Measurements from ENCODE around the gene JMJD6.
"Not testable (repeated sequence)": the region's sequence is repeated elsewhere in the genome, so short reads cannot be mapped to it uniquely, and the experiment has no call there.

The JMJD6 gene

GRCh38 chr17:76725580-76726230, 701 bp downstream of the JMJD6 start:
- Histone ChIP-seq H3K9me3 (ENCODE audit: insufficient read depth, low read depth, low read length) (no peaks in the 10 kb centered on the region), H3K36me3 (ENCODE audit: insufficient read depth, low read length) (peaks cover 40% of the 10 kb centered on the region), H3K9ac (ENCODE audit: low read depth, low read length) (peak overlapping the region; percentile 73), H3K4me3 (ENCODE audit: low read length) (peak overlapping the region; percentile 92), H3K4me1 (ENCODE audit: insufficient read depth, low read length) (peaks cover 11% of the 10 kb centered on the region), H3K27me3 (ENCODE audit: insufficient read depth, low read length) (no peaks in the 10 kb centered on the region), H3K27ac (ENCODE audit: low read depth, low read length) (peak overlapping the region; percentile 94)
- 16% methylated on average over 38 of the region's 38 CpGs for WGBS

- H3K9me3 ChIP-seq (ENCODE audit: insufficient read depth, low read depth, low read length), result no peaks in the 10 kb centered on the region
- H3K36me3 ChIP-seq (ENCODE audit: insufficient read depth, low read length), result peaks cover 54% of the 10 kb centered on the region
- H3K27ac ChIP-seq (ENCODE audit: low read depth, low read length), result no peak overlapping the region
- H3K4me1 ChIP-seq (ENCODE audit: insufficient read depth, low read length), result peaks cover 11% of the 10 kb centered on the region
- H3K9ac ChIP-seq (ENCODE audit: low read depth, low read length), result no peak overlapping the region
- WGBS, result 95% methylated on average over 9 of the region's 9 CpGs
- H3K4me3 ChIP-seq (ENCODE audit: low read length), result no peak overlapping the region
- H3K27me3 ChIP-seq (ENCODE audit: insufficient read depth, low read length), result no peaks in the 10 kb centered on the region
Observed at GRCh38 chr17:76723812-76724211, 2.6 kb downstream of the JMJD6 start.

- not testable (repeated sequence) for H3K4me3 ChIP-seq (ENCODE audit: low read length); H3K27me3 ChIP-seq (ENCODE audit: insufficient read depth, low read length); H3K9ac ChIP-seq (ENCODE audit: low read depth, low read length); H3K27ac ChIP-seq (ENCODE audit: low read depth, low read length); H3K9me3 ChIP-seq (ENCODE audit: insufficient read depth, low read depth, low read length)
- Histone ChIP-seq H3K36me3 (ENCODE audit: insufficient read depth, low read length) (peaks cover 63% of the 10 kb centered on the region), H3K4me1 (ENCODE audit: insufficient read depth, low read length) (peaks cover 11% of the 10 kb centered on the region)
- WGBS, result 95% methylated on average over 8 of the region's 8 CpGs
Observed at GRCh38 chr17:76722977-76723376, 3.4 kb downstream of the JMJD6 start.

- Histone ChIP-seq H3K27ac (ENCODE audit: low read depth, low read length) (no peak overlapping the region), H3K36me3 (ENCODE audit: insufficient read depth, low read length) (peaks cover 67% of the 10 kb centered on the region), H3K4me3 (ENCODE audit: low read length) (no peak overlapping the region), H3K27me3 (ENCODE audit: insufficient read depth, low read length) (no peaks in the 10 kb centered on the region), H3K9ac (ENCODE audit: low read depth, low read length) (no peak overlapping the region), H3K4me1 (ENCODE audit: insufficient read depth, low read length) (peaks cover 4% of the 10 kb centered on the region; the same call in 1 of the 2 replicates), H3K9me3 (ENCODE audit: insufficient read depth, low read depth, low read length) (no peaks in the 10 kb centered on the region)
- 96% methylated on average over 8 of the region's 8 CpGs for WGBS
Observed at GRCh38 chr17:76722279-76722678, 4.1 kb downstream of the JMJD6 start.

GRCh38 chr17:76721463-76721862, 4.9 kb downstream of the JMJD6 start:
- H3K27me3 ChIP-seq (ENCODE audit: insufficient read depth, low read length), result no peaks in the 10 kb centered on the region
- no peak overlapping the region for H3K4me3 ChIP-seq (ENCODE audit: low read length)
- H3K27ac ChIP-seq (ENCODE audit: low read depth, low read length), result no peak overlapping the region
- WGBS, result 94% methylated on average over 10 of the region's 10 CpGs
- H3K9me3 ChIP-seq (ENCODE audit: insufficient read depth, low read depth, low read length), result no peaks in the 10 kb centered on the region
- H3K9ac ChIP-seq (ENCODE audit: low read depth, low read length), result no peak overlapping the region
- H3K36me3 ChIP-seq (ENCODE audit: insufficient read depth, low read length), result peaks cover 75% of the 10 kb centered on the region
- peaks cover 4% of the 10 kb centered on the region; the same call in 1 of the 2 replicates for H3K4me1 ChIP-seq (ENCODE audit: insufficient read depth, low read length)

GRCh38 chr17:76720941-76721340, 5.5 kb downstream of the JMJD6 start:
- no peaks in the 10 kb centered on the region for H3K27me3 ChIP-seq (ENCODE audit: insufficient read depth, low read length)
- no peak overlapping the region for H3K4me3 ChIP-seq (ENCODE audit: low read length)
- WGBS, result 95% methylated on average over 9 of the region's 9 CpGs
- peaks cover 80% of the 10 kb centered on the region for H3K36me3 ChIP-seq (ENCODE audit: insufficient read depth, low read length)
- no peaks in the 10 kb centered on the region for H3K9me3 ChIP-seq (ENCODE audit: insufficient read depth, low read depth, low read length)
- H3K9ac ChIP-seq (ENCODE audit: low read depth, low read length), result no peak overlapping the region
- H3K4me1 ChIP-seq (ENCODE audit: insufficient read depth, low read length), result peaks cover 4% of the 10 kb centered on the region; the same call in 1 of the 2 replicates
- H3K27ac ChIP-seq (ENCODE audit: low read depth, low read length), result no peak overlapping the region

GRCh38 chr17:76720211-76720610, 6.2 kb downstream of the JMJD6 start:
- Histone ChIP-seq H3K4me3 (ENCODE audit: low read length) (no peak overlapping the region), H3K27ac (ENCODE audit: low read depth, low read length) (no peak overlapping the region), H3K4me1 (ENCODE audit: insufficient read depth, low read length) (no peaks in the 10 kb centered on the region), H3K9me3 (ENCODE audit: insufficient read depth, low read depth, low read length) (no peaks in the 10 kb centered on the region), H3K36me3 (ENCODE audit: insufficient read depth, low read length) (peaks cover 84% of the 10 kb centered on the region), H3K9ac (ENCODE audit: low read depth, low read length) (no peak overlapping the region), H3K27me3 (ENCODE audit: insufficient read depth, low read length) (no peaks in the 10 kb centered on the region)
- 92% methylated on average over 9 of the region's 9 CpGs for WGBS

- H3K9me3 ChIP-seq (ENCODE audit: insufficient read depth, low read depth, low read length), result no peaks in the 10 kb centered on the region
- 96% methylated on average over 16 of the region's 16 CpGs for WGBS
- H3K27me3 ChIP-seq (ENCODE audit: insufficient read depth, low read length), result no peaks in the 10 kb centered on the region
- H3K9ac ChIP-seq (ENCODE audit: low read depth, low read length), result no peak overlapping the region
- H3K4me3 ChIP-seq (ENCODE audit: low read length), result no peak overlapping the region
- no peaks in the 10 kb centered on the region for H3K4me1 ChIP-seq (ENCODE audit: insufficient read depth, low read length)
- H3K27ac ChIP-seq (ENCODE audit: low read depth, low read length), result no peak overlapping the region
- H3K36me3 ChIP-seq (ENCODE audit: insufficient read depth, low read length), result peaks cover 78% of the 10 kb centered on the region
Observed at GRCh38 chr17:76718516-76718915, 7.9 kb downstream of the JMJD6 start.

GRCh38 chr17:76716839-76717215, 9.6 kb downstream of the JMJD6 start:
- no peaks in the 10 kb centered on the region for H3K4me1 ChIP-seq (ENCODE audit: insufficient read depth, low read length)
- no peaks in the 10 kb centered on the region; the same call in 1 of the 2 replicates for H3K27me3 ChIP-seq (ENCODE audit: insufficient read depth, low read length)
- WGBS, result 88% methylated on average over 5 of the region's 6 CpGs
- no peak overlapping the region for H3K27ac ChIP-seq (ENCODE audit: low read depth, low read length)
- H3K9me3 ChIP-seq (ENCODE audit: insufficient read depth, low read depth, low read length), result no peaks in the 10 kb centered on the region
- no peak overlapping the region for H3K4me3 ChIP-seq (ENCODE audit: low read length)
- H3K9ac ChIP-seq (ENCODE audit: low read depth, low read length), result no peak overlapping the region
- H3K36me3 ChIP-seq (ENCODE audit: insufficient read depth, low read length), result peaks cover 66% of the 10 kb centered on the region

GRCh38 chr17:76716146-76716838, 10.1 kb downstream of the JMJD6 start:
- Histone ChIP-seq H3K36me3 (ENCODE audit: insufficient read depth, low read length) (peaks cover 61% of the 10 kb centered on the region), H3K27me3 (ENCODE audit: insufficient read depth, low read length) (no peaks in the 10 kb centered on the region; the same call in 1 of the 2 replicates), H3K27ac (ENCODE audit: low read depth, low read length) (no peak overlapping the region), H3K9ac (ENCODE audit: low read depth, low read length) (no peak overlapping the region), H3K4me1 (ENCODE audit: insufficient read depth, low read length) (peaks cover 4% of the 10 kb centered on the region; the same call in 1 of the 2 replicates), H3K9me3 (ENCODE audit: insufficient read depth, low read depth, low read length) (no peaks in the 10 kb centered on the region), H3K4me3 (ENCODE audit: low read length) (no peak overlapping the region)
- WGBS, result 94% methylated on average over 13 of the region's 13 CpGs

- Histone ChIP-seq H3K27ac (ENCODE audit: low read depth, low read length) (no peak overlapping the region), H3K4me1 (ENCODE audit: insufficient read depth, low read length) (peaks cover 8% of the 10 kb centered on the region; the same call in 1 of the 2 replicates), H3K4me3 (ENCODE audit: low read length) (no peak overlapping the region), H3K9ac (ENCODE audit: low read depth, low read length) (no peak overlapping the region), H3K9me3 (ENCODE audit: insufficient read depth, low read depth, low read length) (no peaks in the 10 kb centered on the region), H3K36me3 (ENCODE audit: insufficient read depth, low read length) (peaks cover 52% of the 10 kb centered on the region), H3K27me3 (ENCODE audit: insufficient read depth, low read length) (no peaks in the 10 kb centered on the region; the same call in 1 of the 2 replicates)
- 93% methylated on average over 2 of the region's 2 CpGs for WGBS
Observed at GRCh38 chr17:76715496-76715830, 10.9 kb downstream of the JMJD6 start.
